Measurements from ENCODE around the gene CEP135. TPM values are rescaled to one million over a fixed set of nuclear protein-coding genes. Genes with fewer than 3 reads are reported as not detected.

CEP135 gene
- total RNA-seq, 1 experiment from 2014 or later = 13.9 TPM

GRCh38 chr4:55955710-55956109 lies 7.0 kb downstream of the CEP135 start:
- no peak overlapping the region for H2AFZ ChIP-seq (ENCODE audit: low read length)
- no peak overlapping the region for H3K27ac ChIP-seq (ENCODE audit: insufficient read length, low read depth, low read length)
- Mint-ChIP-seq H3K9me3 (no peaks in the 10 kb centered on the region), H3K4me1 (peaks cover 0 to 2% of the 10 kb centered on the region in 2 experiments; a peak in 1 of 4 replicates), H3K36me3 (ENCODE audit: insufficient read depth in 1 of 3, low read depth in 3 of 3) (peaks cover 18 to 54% (median 43%) of the 10 kb centered on the region in 3 experiments), H3K4me3 (no peak overlapping the region), H3K27ac (no peak overlapping the region), H3K27me3 (ENCODE audit: low read depth) (no peaks in the 10 kb centered on the region)
- no peak overlapping the region for H4K5ac ChIP-seq (ENCODE audit: insufficient read length, low read depth, low read length)
- no peak overlapping the region for H2BK120ac ChIP-seq (ENCODE audit: low read depth, low read length, poor library complexity, severe bottlenecking)
- no peak overlapping the region for H3K9ac ChIP-seq (ENCODE audit: extremely low read depth, insufficient read length, low read length)
- TF ChIP-seq CTCF (conservative IDR thresholded peaks at IDR 0.05) = no peak
- no peak overlapping the region for H2BK5ac ChIP-seq (ENCODE audit: insufficient read length, low read length)
- H3K4me2 ChIP-seq (ENCODE audit: insufficient read depth, insufficient read length, low read length) = no peak overlapping the region
- H3K23ac ChIP-seq (ENCODE audit: insufficient read length, low read depth, low read length) = no peak overlapping the region
- H2AK5ac ChIP-seq (ENCODE audit: insufficient read length, low read length) = no peak overlapping the region
- no peaks in the 10 kb centered on the region for H3K23me2 ChIP-seq (ENCODE audit: insufficient read length, low read depth, low read length, poor library complexity, severe bottlenecking)
- H3K9me3 ChIP-seq (ENCODE audit: control insufficient read depth, low read depth, low read length) = no peaks in the 10 kb centered on the region
- H3K18ac ChIP-seq (ENCODE audit: insufficient read length, low read depth, low read length) = no peak overlapping the region
- H3K56ac ChIP-seq (ENCODE audit: insufficient read length, low read depth, low read length) = no peak overlapping the region
- no peaks in the 10 kb centered on the region for H3K79me2 ChIP-seq (ENCODE audit: insufficient read depth, low read length)
- H2BK20ac ChIP-seq (ENCODE audit: low read depth, low read length, poor library complexity, severe bottlenecking) = no peak overlapping the region
- no peak overlapping the region for H4K8ac ChIP-seq (replicated peaks; ENCODE audit: insufficient read length, low read depth, low read length)
- no peaks in the 10 kb centered on the region for H3K79me1 ChIP-seq (ENCODE audit: insufficient read depth, low read depth, low read length, poor library complexity, severe bottlenecking)
- no peak overlapping the region for H4K91ac ChIP-seq (ENCODE audit: insufficient read length, low read depth, low read length)
- H4K20me1 ChIP-seq (ENCODE audit: control insufficient read depth, insufficient read depth, insufficient read length) = no peaks in the 10 kb centered on the region
- H2BK15ac ChIP-seq (ENCODE audit: low read depth, low read length) = no peak overlapping the region
- H3K4me1 ChIP-seq (ENCODE audit: insufficient read depth, low read length) = no peaks in the 10 kb centered on the region
- no peak for DNase-seq
- no peak overlapping the region for H3T11ph ChIP-seq (ENCODE audit: low read length)
- H2BK12ac ChIP-seq (ENCODE audit: insufficient read length, low read depth, low read length) = no peak overlapping the region
- no CpG with 5 or more reads among the region's 1 CpG for WGBS (ENCODE audit: extremely low coverage, insufficient read length, low lambda C conversion rate)
- H3K27me3 ChIP-seq (ENCODE audit: insufficient read depth, low read length) = no peaks in the 10 kb centered on the region
- no peak overlapping the region for H3K14ac ChIP-seq (ENCODE audit: insufficient read depth, low read length)
- no peak overlapping the region for H3K4ac ChIP-seq (ENCODE audit: low read depth, low read length)

Measured in H9 (cell line).